ENCODE measurements around the gene MIF. TPM values are rescaled to one million over a fixed set of nuclear protein-coding genes. Genes with fewer than 3 reads are reported as not detected.

The MIF gene
- total and polyA plus RNA-seq, 2 donors (not counting 3 experiments of a cell fraction or from before 2014, with no cell fraction given) = 529 to 674 TPM

DNA sequence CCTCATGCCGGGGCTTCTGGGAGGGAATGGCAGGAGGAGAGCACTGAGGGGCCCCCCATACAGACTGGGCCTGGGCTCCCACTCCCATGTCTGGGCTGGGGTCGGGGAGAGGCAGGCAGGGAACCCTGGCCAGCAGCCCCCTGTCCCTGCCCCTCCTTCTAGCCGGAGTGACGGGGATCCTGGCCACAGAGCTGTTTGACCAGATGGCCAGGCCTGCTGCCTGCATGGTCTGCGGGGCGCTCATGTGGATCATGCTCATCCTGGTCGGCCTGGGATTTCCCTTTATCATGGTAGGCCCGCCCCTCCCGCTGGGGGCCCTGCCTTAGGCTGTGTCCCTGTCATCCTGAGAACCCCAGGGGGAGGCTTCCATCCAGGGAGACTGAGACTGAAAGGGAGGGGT is 10.0 kb upstream of the MIF start:
- no peak overlapping the region for H3K27ac ChIP-seq (ENCODE audit: insufficient read depth, low read depth, low read length)
- H3K9me1 ChIP-seq (replicated peaks; ENCODE audit: control insufficient read depth, extremely low read depth, insufficient read depth, low read length) = no peaks in the 10 kb centered on the region
- DNase-seq (ENCODE audit: low read depth, low spot score) = no peak
- H3K79me2 ChIP-seq (ENCODE audit: control insufficient read depth, insufficient read depth, low read length) = no peaks in the 10 kb centered on the region
- intact Hi-C loops (cut with micrococcal nuclease) (no loop called here), dilution Hi-C loops (cut with MboI; ENCODE audit: extremely low pct_ligation_motif_present, low sequenced_read_pairs) (no loop called here)
- TF ChIP-seq, protein P1, sequence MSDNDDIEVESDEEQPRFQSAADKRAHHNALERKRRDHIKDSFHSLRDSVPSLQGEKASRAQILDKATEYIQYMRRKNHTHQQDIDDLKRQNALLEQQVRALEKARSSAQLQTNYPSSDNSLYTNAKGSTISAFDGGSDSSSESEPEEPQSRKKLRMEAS (IDR thresholded peaks at IDR 0.05; ENCODE audit: insufficient read depth, insufficient read length) = no peak
- TF ChIP-seq MYC (IDR thresholded peaks at IDR 0.05; ENCODE audit: low read depth, low read length) (no peak), FOS (IDR thresholded peaks at IDR 0.05; ENCODE audit: borderline replicate concordance, insufficient read depth, low read length) (no peak), GATA2 (IDR thresholded peaks at IDR 0.05; ENCODE audit: insufficient read depth, insufficient read length, low read depth, low read length) (no peak), POLR2A (IDR thresholded peaks at IDR 0.05; ENCODE audit: low read depth, low read length) (no peak), EZH2 (IDR thresholded peaks at IDR 0.05; ENCODE audit: borderline replicate concordance, low read depth, low read length, severe bottlenecking) (no peak), JUN (IDR thresholded peaks at IDR 0.05; ENCODE audit: borderline replicate concordance, insufficient read depth, insufficient read length, low read depth) (no peak), POLR2AphosphoS5 (IDR thresholded peaks at IDR 0.05; ENCODE audit: insufficient read depth, low read depth, low read length) (no peak)
- TF ChIP-seq, protein P2, sequence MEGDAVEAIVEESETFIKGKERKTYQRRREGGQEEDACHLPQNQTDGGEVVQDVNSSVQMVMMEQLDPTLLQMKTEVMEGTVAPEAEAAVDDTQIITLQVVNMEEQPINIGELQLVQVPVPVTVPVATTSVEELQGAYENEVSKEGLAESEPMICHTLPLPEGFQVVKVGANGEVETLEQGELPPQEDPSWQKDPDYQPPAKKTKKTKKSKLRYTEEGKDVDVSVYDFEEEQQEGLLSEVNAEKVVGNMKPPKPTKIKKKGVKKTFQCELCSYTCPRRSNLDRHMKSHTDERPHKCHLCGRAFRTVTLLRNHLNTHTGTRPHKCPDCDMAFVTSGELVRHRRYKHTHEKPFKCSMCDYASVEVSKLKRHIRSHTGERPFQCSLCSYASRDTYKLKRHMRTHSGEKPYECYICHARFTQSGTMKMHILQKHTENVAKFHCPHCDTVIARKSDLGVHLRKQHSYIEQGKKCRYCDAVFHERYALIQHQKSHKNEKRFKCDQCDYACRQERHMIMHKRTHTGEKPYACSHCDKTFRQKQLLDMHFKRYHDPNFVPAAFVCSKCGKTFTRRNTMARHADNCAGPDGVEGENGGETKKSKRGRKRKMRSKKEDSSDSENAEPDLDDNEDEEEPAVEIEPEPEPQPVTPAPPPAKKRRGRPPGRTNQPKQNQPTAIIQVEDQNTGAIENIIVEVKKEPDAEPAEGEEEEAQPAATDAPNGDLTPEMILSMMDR (IDR thresholded peaks at IDR 0.05; ENCODE audit: extremely low read depth in 1 of 2, insufficient read depth in 1 of 2, low read depth in 1 of 2, low read length in 2 of 2) = no peak
- no peaks in the 10 kb centered on the region for H4K20me1 ChIP-seq (replicated peaks; ENCODE audit: control insufficient read depth, extremely low read depth, insufficient read depth, low read length)
- no peak for FAIRE-seq
- H3K4me1 ChIP-seq (ENCODE audit: control insufficient read depth, extremely low read depth, insufficient read depth, low read length) = peaks cover 5% of the 10 kb centered on the region
- POLR2A ChIA-PET = no interaction called here
- H2AFZ ChIP-seq (ENCODE audit: low read depth, low read length) = no peak overlapping the region
- no peak overlapping the region for H3K4me2 ChIP-seq (ENCODE audit: insufficient read depth, low read length)
- no peak overlapping the region for H3K4me3 ChIP-seq (replicated peaks in 1 of 3; ENCODE audit: insufficient read depth in 1 of 3, low read depth in 1 of 3, low read length in 3 of 3)
- no TSS peak for BruUV-seq (replicated peaks)
- H3K36me3 ChIP-seq (ENCODE audit: control insufficient read depth in 2 of 2, extremely low read depth in 1 of 2, insufficient read depth in 2 of 2, low read length in 2 of 2) = no peaks in the 10 kb centered on the region
- no peak overlapping the region for H3K9ac ChIP-seq (replicated peaks; ENCODE audit: extremely low read depth, insufficient read depth, low read length)
- CTCF ChIA-PET = interaction anchor here (0.9 to 1.5 kb wide), 2 partner anchors 34 to 46 kb away, joined by 3 to 4 read pairs; no protein-coding TSS in a partner anchor
- no peaks in the 10 kb centered on the region for H3K9me3 ChIP-seq (replicated peaks; ENCODE audit: control insufficient read depth, insufficient read depth, low read length)
- no peaks in the 10 kb centered on the region for H3K27me3 ChIP-seq (ENCODE audit: control insufficient read depth in 2 of 2, insufficient read depth in 2 of 2, low read length in 2 of 2)
